Ovary (tissue), 9 donors: ENCODE results near the gene WNK1. TPM values are rescaled to one million over a fixed set of nuclear protein-coding genes. Genes with fewer than 3 reads are reported as not detected.

Experiments used
- DNase-seq, 5 donors: peaks; one replicate each; pipeline ENCODE4 v3.0.0-alpha.2; 2019 to 2020
- H3K27ac ChIP-seq, 2 donors: fragments of 200-600 bp; one replicate each; pipeline versions ENCODE4 v1.5.1 to v1.8.0; 2019 to 2022
- H3K27me3 ChIP-seq: fragments of 200-600 bp; one replicate; pipeline ENCODE4 v1.8.0; 2022
- H3K36me3 ChIP-seq: fragments of 200-600 bp; sonication (generic); one replicate; pipeline ENCODE4 v1.5.1; 2019
- H3K4me1 ChIP-seq: one replicate; pipeline ENCODE4 v1.8.1; 2013; ENCODE audit warnings: mild to moderate bottlenecking, moderate library complexity; ENCODE audit not compliant: insufficient read depth
- H3K4me3 ChIP-seq: fragments of 200-600 bp; sonication (generic); one replicate; pipeline ENCODE4 v1.5.1; 2017
- H3K9me3 ChIP-seq, 2 donors: fragments of 200-600 bp in 1 of 2; sonication (generic) in 1 of 2; one replicate each; pipeline versions ENCODE4 v1.5.1 to v1.8.1; 2013 to 2019; ENCODE audit warnings: mild to moderate bottlenecking in 1 of 2, moderate library complexity in 1 of 2
- CTCF ChIP-seq, 3 donors: fragments of 450-650 bp in 2 of 3; fragments of 200-600 bp in 1 of 3; IDR thresholded peaks; one replicate each; pipeline versions ENCODE4 v1.5.1 to v1.8.0; 2016 to 2022; ENCODE audit warnings: antibody characterized with exemption in 3 of 3, mild to moderate bottlenecking in 1 of 3
- EP300 ChIP-seq: sonication (generic); formaldehyde crosslinking; IDR thresholded peaks from one replicate; pipeline ENCODE4 v1.6.1; 2017; ENCODE audit warnings: antibody characterized with exemption
- POLR2A ChIP-seq: fragments of 450-650 bp; IDR thresholded peaks from one replicate; pipeline ENCODE4 v1.6.1; 2017; ENCODE audit warnings: antibody characterized with exemption, mild to moderate bottlenecking, moderate library complexity
- WGBS, 3 donors: extraction: QIAGEN DNeasy Blood & Tissue Kit in 1 of 3; methylation state at CpG; one replicate each; pipeline versions ENCODE4 v1.1.5 to v1.1.7; 2013 to 2017; 5-methylcytosine and 5-hydroxymethylcytosine counted together
- intact Hi-C, 4 donors: fragments of 100-400 bp; cut with DNase I; formaldehyde crosslinking; loops; one replicate each; pipeline versions ENCODE4 v1.11.0 to v1.15.1; 2022 to 2023
- polyA plus RNA-seq, 2 donors: library from polyadenylated mRNA; stranded (reverse); fragments of 200-250 nt in 1 of 2; fragments of 350-450 nt in 1 of 2; fragmentation: Illumina TruSeq in 1 of 2; extraction: RNeasy Lipid Tissue Mini Kit (QIAGEN cat#74804) in 1 of 2; gene quantifications; one replicate each; pipeline ENCODE4 v1.2.3, GENCODE V29; 2013 to 2014
- total RNA-seq, 7 donors: library from RNA; depleted of rRNA in 2 of 7; stranded (reverse); fragments of >200 nt in 2 of 7; fragmentation: NEBNext Ultra II Directional in 3 of 7; extraction: Animal tissue kit (Norgen Biotek cat#: 25700) in 3 of 7; gene quantifications; one replicate each; pipeline versions ENCODE4 v1.1.0 to v1.2.4, GENCODE V29; 2016 to 2023
- donor health status: DM: no; HTN: no; CAD: no; lungs with moderate emphysema.
- donor health status: DM: no; HTN: no; CAD: no.
- donor health status: Bipolar disorder and iron deficiency.
- donor health status: DM: yes; HTN: yes; CAD: no.
- donor health status: DM: no; HTN: no; CAD: no.
- donor health status: DM: yes; HTN: yes; CAD: no.

The WNK1 gene
- total and polyA plus RNA-seq, 9 donors = 26.0 to 144 (median 98.3) TPM

- Histone ChIP-seq H3K4me1 (no peaks in the 10 kb centered on the region), H3K27ac (no peak overlapping the region), H3K36me3 (no peaks in the 10 kb centered on the region), H3K27me3 (no peaks in the 10 kb centered on the region), H3K4me3 (no peak overlapping the region), H3K9me3 (no peaks in the 10 kb centered on the region)
- DNase-seq = no peak
- TF ChIP-seq CTCF (IDR thresholded peaks at IDR 0.05) (no peak), EP300 (no peak), POLR2A (no peak)
- intact Hi-C loops = no loop called here
Observed at GRCh38 chr12:894226-894625, 141.8 kb downstream of the WNK1 start.

GRCh38 chr12:896031-896430, 143.7 kb downstream of the WNK1 start:
- no peak overlapping the region for H3K27ac ChIP-seq
- no peak for DNase-seq
- H3K9me3 ChIP-seq = no peaks in the 10 kb centered on the region
- no peaks in the 10 kb centered on the region for H3K4me1 ChIP-seq
- 70 to 76% (median 72%) methylated on average over 4 of the region's 4 CpGs for WGBS, 3 donors
- H3K4me3 ChIP-seq = no peak overlapping the region
- H3K36me3 ChIP-seq = no peaks in the 10 kb centered on the region
- H3K27me3 ChIP-seq = no peaks in the 10 kb centered on the region
- intact Hi-C loops = no loop called here
- TF ChIP-seq EP300 = no peak
- TF ChIP-seq POLR2A = no peak
- TF ChIP-seq CTCF (IDR thresholded peaks at IDR 0.05) = no peak

- TF ChIP-seq POLR2A (no peak), CTCF (IDR thresholded peaks at IDR 0.05) (no peak), EP300 (no peak)
- Histone ChIP-seq H3K27ac (no peak overlapping the region), H3K9me3 (no peaks in the 10 kb centered on the region), H3K36me3 (no peaks in the 10 kb centered on the region), H3K4me1 (no peaks in the 10 kb centered on the region), H3K4me3 (no peak overlapping the region), H3K27me3 (no peaks in the 10 kb centered on the region)
- intact Hi-C loops = no loop called here
- no peak for DNase-seq
- 47 to 77% (median 74%) methylated on average over 4 of the region's 4 CpGs for WGBS, 3 donors
Observed at GRCh38 chr12:897386-897785, 145.0 kb downstream of the WNK1 start.

GRCh38 chr12:902581-902980, 150.2 kb downstream of the WNK1 start:
- Histone ChIP-seq H3K4me3 (no peak overlapping the region), H3K27ac (no peak overlapping the region), H3K27me3 (no peaks in the 10 kb centered on the region), H3K4me1 (no peaks in the 10 kb centered on the region), H3K9me3 (no peaks in the 10 kb centered on the region), H3K36me3 (no peaks in the 10 kb centered on the region)
- no peak for DNase-seq
- 82 to 91% (median 86%) methylated on average over 3 of the region's 3 CpGs for WGBS, 3 donors
- TF ChIP-seq CTCF (IDR thresholded peaks at IDR 0.05) (no peak), POLR2A (no peak), EP300 (no peak)
- intact Hi-C loops = no loop called here

- DNase-seq = no peak
- H3K27ac ChIP-seq = no peak overlapping the region
- WGBS, 3 donors = 75 to 85% (median 83%) methylated on average over 5 of the region's 5 CpGs
- no peaks in the 10 kb centered on the region for H3K27me3 ChIP-seq
- H3K9me3 ChIP-seq = no peaks in the 10 kb centered on the region
- intact Hi-C loops = no loop called here
- H3K4me3 ChIP-seq = no peak overlapping the region
- no peaks in the 10 kb centered on the region for H3K36me3 ChIP-seq
- TF ChIP-seq EP300 = no peak
- TF ChIP-seq CTCF (IDR thresholded peaks at IDR 0.05) = no peak
- TF ChIP-seq POLR2A = no peak
- no peaks in the 10 kb centered on the region for H3K4me1 ChIP-seq
Observed at GRCh38 chr12:903055-903454, 150.7 kb downstream of the WNK1 start.
